ENCODE measurements around the gene IL4.
"Not testable (repeated sequence)": the region's sequence is repeated elsewhere in the genome, so short reads cannot be mapped to it uniquely, and the experiment has no call there.

IL4 gene

GRCh38 chr5:132689513-132689912 lies 15.7 kb downstream of the IL4 start:
- H3K27me3 ChIP-seq (ENCODE audit: insufficient read depth, low read depth, severe bottlenecking): no peaks in the 10 kb centered on the region
- no peak overlapping the region for H3K27ac ChIP-seq
- H3K36me3 ChIP-seq: no peaks in the 10 kb centered on the region; the same call in 1 of the 2 replicates
- no peaks in the 10 kb centered on the region for H3K9me3 ChIP-seq (ENCODE audit: severe bottlenecking)
- no peak overlapping the region for H3K4me3 ChIP-seq (ENCODE audit: low read depth, low read length)
- TF ChIP-seq CTCF (IDR thresholded peaks at IDR 0.05; ENCODE audit: low read depth, low read length): no peak
- no peak for DNase-seq

GRCh38 chr5:132690156-132690555 lies 16.4 kb downstream of the IL4 start:
- Histone ChIP-seq H3K27ac (no peak overlapping the region), H3K9me3 (ENCODE audit: severe bottlenecking) (no peaks in the 10 kb centered on the region), H3K27me3 (ENCODE audit: insufficient read depth, low read depth, severe bottlenecking) (no peaks in the 10 kb centered on the region), H3K36me3 (no peaks in the 10 kb centered on the region; the same call in 1 of the 2 replicates), H3K4me3 (ENCODE audit: low read depth, low read length) (no peak overlapping the region)
- DNase-seq: no peak
- TF ChIP-seq CTCF (IDR thresholded peaks at IDR 0.05; ENCODE audit: low read depth, low read length): no peak

- H3K9me3 ChIP-seq (ENCODE audit: severe bottlenecking); H3K27ac ChIP-seq; H3K27me3 ChIP-seq (ENCODE audit: insufficient read depth, low read depth, severe bottlenecking); H3K36me3 ChIP-seq; H3K4me3 ChIP-seq (ENCODE audit: low read depth, low read length); DNase-seq: not testable (repeated sequence)
Measured at GRCh38 chr5:132691755-132692631, 18.2 kb downstream of the IL4 start.

- H3K27ac ChIP-seq: no peak overlapping the region
- H3K27me3 ChIP-seq (ENCODE audit: insufficient read depth, low read depth, severe bottlenecking): no peaks in the 10 kb centered on the region
- TF ChIP-seq CTCF (IDR thresholded peaks at IDR 0.05; ENCODE audit: low read depth, low read length): no peak
Measured at GRCh38 chr5:132692632-132692967, 18.8 kb downstream of the IL4 start.

GRCh38 chr5:132695956-132696355 lies 22.2 kb downstream of the IL4 start:
- TF ChIP-seq CTCF (IDR thresholded peaks at IDR 0.05; ENCODE audit: low read depth, low read length): no peak
- H3K9me3 ChIP-seq (ENCODE audit: severe bottlenecking): no peaks in the 10 kb centered on the region

More at GRCh38 chr5:132692632-132692967, 18.8 kb downstream of the IL4 start:
- peaks cover 8% of the 10 kb centered on the region for H3K36me3 ChIP-seq
- H3K4me3 ChIP-seq (ENCODE audit: low read depth, low read length): no peak overlapping the region
- H3K9me3 ChIP-seq (ENCODE audit: severe bottlenecking): no peaks in the 10 kb centered on the region
- DNase-seq: no peak

GRCh38 chr5:132704875-132705274 lies 31.1 kb downstream of the IL4 start:
- no peak overlapping the region for H3K4me3 ChIP-seq (ENCODE audit: low read depth, low read length)
- peaks cover 20% of the 10 kb centered on the region for H3K36me3 ChIP-seq
- no peaks in the 10 kb centered on the region for H3K27me3 ChIP-seq (ENCODE audit: insufficient read depth, low read depth, severe bottlenecking)
- H3K27ac ChIP-seq: no peak overlapping the region
- no peak for DNase-seq
- no peaks in the 10 kb centered on the region for H3K9me3 ChIP-seq (ENCODE audit: severe bottlenecking)
- TF ChIP-seq CTCF (IDR thresholded peaks at IDR 0.05; ENCODE audit: low read depth, low read length): no peak

More at GRCh38 chr5:132695956-132696355, 22.2 kb downstream of the IL4 start:
- Histone ChIP-seq H3K4me3 (ENCODE audit: low read depth, low read length) (no peak overlapping the region), H3K27me3 (ENCODE audit: insufficient read depth, low read depth, severe bottlenecking) (no peaks in the 10 kb centered on the region), H3K27ac (no peak overlapping the region), H3K36me3 (peaks cover 26% of the 10 kb centered on the region)
- DNase-seq: no peak
